Measurements from ENCODE around the gene CKLF.
A peak's percentile ranks its signal among the peaks of the same experiment; 100 is the strongest.

DNA sequence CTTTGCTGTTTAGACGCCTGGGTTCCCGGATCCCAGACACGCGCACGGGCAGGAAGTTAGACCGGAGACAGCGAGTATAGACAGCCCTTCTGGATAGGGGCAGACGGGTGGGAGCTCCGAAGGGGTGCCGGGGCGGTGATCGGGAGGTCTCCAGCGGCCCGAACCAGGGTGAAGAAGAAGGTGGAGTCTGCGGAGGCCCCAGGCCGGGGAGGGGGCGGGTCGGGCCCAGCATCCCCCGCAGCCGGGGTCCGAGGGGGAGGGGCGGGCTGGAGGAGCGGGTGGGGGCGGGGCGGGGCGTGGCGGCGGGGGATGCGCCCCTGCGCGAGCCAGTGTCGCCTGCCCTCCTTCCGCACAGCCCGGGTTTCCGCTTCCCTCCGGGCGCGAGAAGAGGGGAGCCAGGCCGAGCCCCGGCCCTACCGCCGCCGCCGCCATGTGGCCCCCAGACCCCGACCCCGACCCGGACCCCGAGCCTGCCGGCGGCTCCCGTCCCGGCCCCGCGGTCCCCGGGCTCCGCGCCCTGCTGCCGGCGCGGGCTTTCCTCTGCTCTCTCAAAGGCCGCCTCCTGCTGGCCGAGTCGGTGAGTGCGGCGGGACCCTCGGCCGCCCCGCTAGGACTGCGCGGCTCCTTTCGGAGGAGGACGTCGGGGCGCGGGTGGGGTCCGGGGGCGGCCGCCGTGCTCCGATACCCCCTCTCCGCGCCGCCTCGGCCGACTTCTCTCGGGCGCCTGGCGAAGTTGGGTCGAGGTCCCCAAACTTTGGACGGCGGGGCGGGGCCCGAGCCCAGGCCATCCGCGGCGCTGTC is 52.2 kb downstream of the CKLF start, which contains the start of gene CMTM3:
- no peak for TF ChIP-seq POLR2A (IDR thresholded peaks at IDR 0.05)
- TF ChIP-seq, protein P1, sequence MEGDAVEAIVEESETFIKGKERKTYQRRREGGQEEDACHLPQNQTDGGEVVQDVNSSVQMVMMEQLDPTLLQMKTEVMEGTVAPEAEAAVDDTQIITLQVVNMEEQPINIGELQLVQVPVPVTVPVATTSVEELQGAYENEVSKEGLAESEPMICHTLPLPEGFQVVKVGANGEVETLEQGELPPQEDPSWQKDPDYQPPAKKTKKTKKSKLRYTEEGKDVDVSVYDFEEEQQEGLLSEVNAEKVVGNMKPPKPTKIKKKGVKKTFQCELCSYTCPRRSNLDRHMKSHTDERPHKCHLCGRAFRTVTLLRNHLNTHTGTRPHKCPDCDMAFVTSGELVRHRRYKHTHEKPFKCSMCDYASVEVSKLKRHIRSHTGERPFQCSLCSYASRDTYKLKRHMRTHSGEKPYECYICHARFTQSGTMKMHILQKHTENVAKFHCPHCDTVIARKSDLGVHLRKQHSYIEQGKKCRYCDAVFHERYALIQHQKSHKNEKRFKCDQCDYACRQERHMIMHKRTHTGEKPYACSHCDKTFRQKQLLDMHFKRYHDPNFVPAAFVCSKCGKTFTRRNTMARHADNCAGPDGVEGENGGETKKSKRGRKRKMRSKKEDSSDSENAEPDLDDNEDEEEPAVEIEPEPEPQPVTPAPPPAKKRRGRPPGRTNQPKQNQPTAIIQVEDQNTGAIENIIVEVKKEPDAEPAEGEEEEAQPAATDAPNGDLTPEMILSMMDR (IDR thresholded peaks at IDR 0.05) = peak; percentile 55 to 81 (median 66)
